Measurements from ENCODE around the gene DCC.
A peak's percentile ranks its signal among the peaks of the same experiment; 100 is the strongest.

DCC gene

GRCh38 chr18:53551868-53552426, 1212.0 kb downstream of the DCC start:
- no peak overlapping the region for H3K4me3 ChIP-seq (ENCODE audit: low read depth, low read length)
- DNase-seq (ENCODE audit: low read depth), result no peak

- no peak overlapping the region for H3K4me3 ChIP-seq (ENCODE audit: low read depth, low read length)
- no peak for DNase-seq (ENCODE audit: low read depth)
Observed at GRCh38 chr18:53553030-53553429, 1213.0 kb downstream of the DCC start.

- H3K4me3 ChIP-seq (ENCODE audit: low read depth, low read length), result no peak overlapping the region
- no peak for DNase-seq (ENCODE audit: low read depth)
Observed at GRCh38 chr18:53556450-53556849, 1216.5 kb downstream of the DCC start.

GRCh38 chr18:53560546-53560945, 1220.5 kb downstream of the DCC start:
- no peak overlapping the region for H3K4me3 ChIP-seq (ENCODE audit: low read depth, low read length)
- DNase-seq (ENCODE audit: low read depth), result no peak

GRCh38 chr18:53566626-53567025, 1226.6 kb downstream of the DCC start:
- no peak overlapping the region for H3K4me3 ChIP-seq (ENCODE audit: low read depth, low read length)

GRCh38 chr18:53567929-53568574, 1228.1 kb downstream of the DCC start:
- no peak overlapping the region for H3K4me3 ChIP-seq (ENCODE audit: low read depth, low read length)
- DNase-seq (ENCODE audit: low read depth), result peak; percentile 1

More at GRCh38 chr18:53566626-53567025, 1226.6 kb downstream of the DCC start:
- no peak for DNase-seq (ENCODE audit: low read depth)

Measured in skeletal muscle cell (primary cell).